HG03442 (cell line): ENCODE results near the gene RPS6KC1.
"Not testable (repeated sequence)": the region's sequence is repeated elsewhere in the genome, so short reads cannot be mapped to it uniquely, and the experiment has no call there.

Experiments
- ATAC-seq: cut with Tn5 transposase; IDR thresholded peaks from one replicate; pipeline ENCODE4 v1.9.1; 2021; ENCODE audit warnings: mild to moderate bottlenecking, moderate library complexity; ENCODE audit not compliant: unreplicated experiment

RPS6KC1 gene

GRCh38 chr1:213103377-213104306 lies 52.6 kb downstream of the RPS6KC1 start:
- ATAC-seq, result peak; percentile 54

GRCh38 chr1:213104604-213105003 lies 53.6 kb downstream of the RPS6KC1 start:
- ATAC-seq, result no peak

GRCh38 chr1:213106298-213106697 lies 55.3 kb downstream of the RPS6KC1 start:
- no peak for ATAC-seq

DNA sequence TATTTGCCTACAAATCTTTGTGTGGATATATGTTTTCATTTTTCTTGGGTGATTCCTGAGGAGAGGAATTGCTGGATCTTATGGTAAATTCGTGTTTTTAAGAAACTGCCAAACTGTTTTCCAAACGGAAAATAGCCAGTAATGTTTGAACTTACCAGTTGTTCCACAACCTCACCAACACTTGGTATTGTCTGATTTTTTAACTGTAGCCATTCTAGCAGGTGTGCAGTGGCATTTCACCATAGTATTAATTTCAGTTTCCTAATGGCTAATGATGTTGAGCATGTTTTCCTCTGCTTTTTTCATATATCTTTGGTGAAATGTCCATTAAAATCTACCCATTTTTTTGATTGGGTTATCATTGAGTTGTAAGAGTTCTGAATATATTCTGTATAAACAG lies 56.6 kb downstream of the RPS6KC1 start:
- ATAC-seq, result no peak

GRCh38 chr1:213110349-213111300 lies 59.6 kb downstream of the RPS6KC1 start:
- ATAC-seq, result peak; percentile 89

GRCh38 chr1:213111502-213111901 lies 60.5 kb downstream of the RPS6KC1 start:
- ATAC-seq, result no peak

DNA sequence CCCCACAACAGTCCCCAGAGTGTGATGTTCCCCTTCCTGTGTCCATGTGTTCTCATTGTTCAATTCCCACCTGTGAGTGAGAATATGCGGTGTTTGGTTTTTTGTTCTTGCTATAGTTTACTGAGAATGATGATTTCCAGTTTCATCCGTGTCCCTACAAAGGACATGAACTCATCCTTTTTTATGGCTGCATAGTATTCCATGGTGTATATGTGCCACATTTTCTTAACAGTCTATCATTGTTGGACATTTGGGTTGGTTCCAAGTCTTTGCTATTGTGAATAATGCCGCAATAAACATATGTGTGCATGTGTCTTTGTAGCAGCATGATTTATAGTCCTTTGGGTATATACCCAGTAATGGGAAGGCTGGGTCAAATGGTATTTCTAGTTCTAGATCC lies 61.7 kb downstream of the RPS6KC1 start:
- not testable (repeated sequence) for ATAC-seq

- ATAC-seq, result not testable (repeated sequence)
These were observed 66.7 kb downstream of the RPS6KC1 start for GRCh38 chr1:213117699-213118180.

DNA sequence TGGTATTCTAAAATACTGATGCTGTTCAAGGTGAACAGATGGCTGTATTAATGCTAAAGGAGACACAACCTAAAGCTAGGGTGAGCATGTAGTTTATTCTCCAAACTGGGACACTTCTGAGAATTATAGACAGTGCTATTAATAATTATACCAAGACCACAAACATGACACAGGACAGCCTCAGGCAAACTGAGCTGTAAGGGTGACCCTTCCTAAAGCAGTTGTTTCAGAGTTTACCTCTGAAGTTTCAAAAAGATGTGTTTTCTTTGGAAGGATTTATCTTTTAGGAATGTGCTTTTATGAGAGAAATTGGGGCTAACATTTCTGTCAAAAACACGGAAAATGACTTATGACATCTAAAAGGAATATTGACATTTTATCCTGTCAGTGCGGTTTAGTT lies 68.8 kb downstream of the RPS6KC1 start:
- no peak for ATAC-seq

GRCh38 chr1:213120386-213120785 lies 69.3 kb downstream of the RPS6KC1 start:
- ATAC-seq, result no peak

DNA sequence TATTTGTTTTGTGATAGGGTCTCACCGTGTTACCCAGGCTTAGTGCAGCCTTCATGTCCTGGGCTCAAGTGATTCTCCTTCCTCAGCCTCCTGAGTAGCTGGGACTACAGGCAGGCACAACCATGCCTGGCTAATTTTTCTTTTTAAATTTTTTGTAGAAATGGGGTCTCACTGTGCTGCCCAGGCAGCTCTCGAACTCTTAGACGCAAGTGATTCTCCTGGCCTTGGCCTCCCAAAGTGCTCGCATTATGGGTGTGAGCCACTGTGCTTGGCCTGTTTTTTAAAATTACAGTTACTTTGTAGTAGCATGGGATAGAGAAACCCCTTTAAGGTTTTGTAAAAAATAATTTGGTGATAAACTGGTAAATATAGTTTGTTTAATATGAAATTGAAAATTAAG lies 69.9 kb downstream of the RPS6KC1 start:
- no peak for ATAC-seq

- ATAC-seq, result no peak
These were observed 71.5 kb downstream of the RPS6KC1 start for GRCh38 chr1:213122514-213122929.

GRCh38 chr1:213123087-213123486 lies 72.0 kb downstream of the RPS6KC1 start:
- ATAC-seq, result no peak

DNA sequence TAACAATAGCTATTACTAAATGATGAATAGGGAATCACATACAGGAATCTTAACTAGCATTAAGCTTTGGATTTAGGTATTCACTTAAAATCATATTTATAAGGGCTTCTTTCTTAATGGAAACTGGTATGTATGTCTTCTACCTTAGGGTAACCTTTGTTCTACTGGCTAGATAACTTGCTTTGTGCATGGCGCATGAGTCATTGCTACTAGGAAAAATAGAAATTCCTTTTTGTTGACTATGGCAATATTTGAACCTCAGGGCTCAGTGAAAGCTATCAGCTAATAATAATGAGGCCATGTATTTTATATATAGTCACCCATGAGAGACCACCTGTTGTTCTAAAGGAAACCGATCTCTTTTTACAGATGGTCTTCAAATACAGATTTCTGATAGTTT lies 72.5 kb downstream of the RPS6KC1 start:
- no peak for ATAC-seq

- no peak for ATAC-seq
These were observed 73.5 kb downstream of the RPS6KC1 start for GRCh38 chr1:213124590-213124989.

DNA sequence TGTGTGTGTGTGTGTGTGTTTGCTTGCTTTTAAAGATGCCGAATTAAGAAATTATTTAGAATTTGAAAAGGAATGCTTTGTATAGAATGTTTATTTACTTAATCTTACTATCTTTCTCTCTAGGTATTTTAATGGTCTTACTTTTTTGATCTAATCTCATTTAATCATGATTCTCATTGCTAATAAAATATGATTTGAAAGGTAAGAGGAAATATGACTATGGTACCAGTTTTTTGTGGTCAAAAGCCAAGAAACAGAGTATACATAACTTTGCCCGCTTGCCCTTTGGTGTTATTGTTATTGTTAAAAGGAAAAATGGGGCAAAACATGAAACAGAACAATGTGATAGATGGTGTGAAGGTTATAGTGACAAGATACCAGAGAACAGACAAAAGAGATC lies 74.6 kb downstream of the RPS6KC1 start:
- no peak for ATAC-seq

DNA sequence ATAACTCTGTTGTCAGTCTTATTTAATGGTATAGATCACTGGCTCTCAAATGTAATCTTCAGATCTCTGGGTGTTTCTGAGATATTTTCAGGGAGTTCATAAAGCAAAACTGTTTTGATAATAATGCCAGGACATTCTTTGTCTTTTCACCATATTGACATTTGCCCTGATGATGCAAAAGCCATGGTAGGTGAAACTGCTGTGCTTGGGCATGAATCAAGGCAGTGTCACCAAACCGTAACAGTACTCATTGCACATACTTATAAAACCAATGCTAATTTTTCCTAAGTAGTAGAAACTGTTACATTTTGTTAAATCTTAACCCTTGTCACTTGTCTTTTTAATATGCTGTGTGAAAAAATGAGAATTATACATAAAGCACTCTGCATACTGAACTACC lies 76.0 kb downstream of the RPS6KC1 start:
- ATAC-seq, result no peak

GRCh38 chr1:213131851-213132655 lies 81.0 kb downstream of the RPS6KC1 start:
- no peak for ATAC-seq

DNA sequence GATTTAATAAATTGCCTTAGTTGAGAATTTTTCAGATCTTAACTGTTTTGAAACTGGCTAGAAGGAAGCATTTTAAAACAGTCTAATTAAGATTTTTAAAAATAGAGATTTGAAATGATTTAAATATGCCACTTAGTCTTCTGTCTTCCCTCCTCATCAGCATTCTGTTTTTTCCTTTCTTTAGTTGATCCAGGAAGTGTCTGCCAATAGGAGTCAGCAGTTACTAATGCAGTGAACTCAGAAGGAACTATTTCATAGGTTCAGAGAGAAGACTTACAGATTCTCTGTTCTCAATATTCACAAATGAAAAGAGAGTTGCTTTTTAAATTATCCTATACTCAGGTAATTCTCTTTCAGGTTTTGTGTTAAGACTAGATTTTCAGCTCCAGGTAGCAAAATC lies 84.5 kb downstream of the RPS6KC1 start:
- no peak for ATAC-seq

GRCh38 chr1:213136190-213136917 lies 85.3 kb downstream of the RPS6KC1 start:
- no peak for ATAC-seq
